Endothelial cell of umbilical vein (primary cell): ENCODE measurements around the gene FBH1.
"Not testable (repeated sequence)": the region's sequence is repeated elsewhere in the genome, so short reads cannot be mapped to it uniquely, and the experiment has no call there.

ENCODE experiments used
- EZH2 ChIP-seq: IDR thresholded peaks from 2 replicates; pipeline ENCODE4 v1.6.1; 2012; ENCODE audit warnings: borderline replicate concordance, low read depth, mild to moderate bottlenecking, moderate library complexity, low read length, inconsistent platforms; ENCODE audit not compliant: severe bottlenecking
- MYC ChIP-seq: IDR thresholded peaks from one replicate; pipeline ENCODE4 v1.6.1; 2011; ENCODE audit warnings: mild to moderate bottlenecking, low read depth, low read length
- POLR2A ChIP-seq: IDR thresholded peaks from 2 replicates; pipeline ENCODE4 v1.6.1; 2012; ENCODE audit warnings: low read depth, mild to moderate bottlenecking, control low read depth, low read length
- TF ChIP-seq, protein P1 (sequence below), 2 donors: IDR thresholded peaks; 1 replicate in 1 of 2; 2 replicates in 1 of 2; pipeline ENCODE4 v1.5.1; 2011; ENCODE audit warnings: low read length in 2 of 2, mild to moderate bottlenecking in 2 of 2, moderate library complexity in 2 of 2, control low read depth in 1 of 2, inconsistent platforms in 1 of 2, low read depth in 1 of 2; ENCODE audit not compliant: insufficient read depth in 1 of 2; ENCODE audit errors: extremely low read depth in 1 of 2

DNA sequence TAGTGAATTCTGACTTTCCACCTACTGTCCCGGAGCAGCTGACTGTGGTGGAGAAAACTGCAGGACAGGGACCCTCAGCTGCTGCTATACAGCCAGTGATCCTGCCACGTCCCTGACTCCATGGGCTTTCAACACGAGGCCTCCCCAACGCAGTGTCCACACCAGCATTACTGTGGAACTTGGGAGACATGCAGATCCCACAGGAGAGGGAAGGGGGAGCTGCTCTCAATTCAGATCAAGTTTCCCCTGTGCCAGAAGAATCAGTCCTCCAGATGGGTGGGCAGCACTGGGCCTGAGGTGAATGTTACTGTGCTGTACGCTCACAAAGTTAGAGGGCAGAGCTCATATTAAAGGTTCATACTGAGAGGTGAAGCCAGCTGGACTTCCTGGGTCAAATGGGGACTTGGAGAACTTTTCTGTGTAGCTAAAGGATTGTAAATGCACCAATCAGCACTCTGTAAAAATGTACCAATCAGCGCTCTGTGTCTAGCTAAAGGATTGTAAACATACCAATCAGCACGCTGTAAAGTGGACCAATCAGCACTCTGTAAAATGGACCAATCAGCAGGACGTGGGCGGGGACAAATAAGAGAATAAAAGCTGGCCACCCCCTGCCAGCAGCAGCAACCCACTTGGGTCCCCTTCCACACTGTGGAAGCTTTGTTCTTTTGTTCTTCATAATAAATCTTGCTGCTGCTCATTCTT, 26.9 kb upstream of the FBH1 start:
- TF ChIP-seq EZH2, POLR2A, MYC: not testable (repeated sequence)
- TF ChIP-seq, protein P1, sequence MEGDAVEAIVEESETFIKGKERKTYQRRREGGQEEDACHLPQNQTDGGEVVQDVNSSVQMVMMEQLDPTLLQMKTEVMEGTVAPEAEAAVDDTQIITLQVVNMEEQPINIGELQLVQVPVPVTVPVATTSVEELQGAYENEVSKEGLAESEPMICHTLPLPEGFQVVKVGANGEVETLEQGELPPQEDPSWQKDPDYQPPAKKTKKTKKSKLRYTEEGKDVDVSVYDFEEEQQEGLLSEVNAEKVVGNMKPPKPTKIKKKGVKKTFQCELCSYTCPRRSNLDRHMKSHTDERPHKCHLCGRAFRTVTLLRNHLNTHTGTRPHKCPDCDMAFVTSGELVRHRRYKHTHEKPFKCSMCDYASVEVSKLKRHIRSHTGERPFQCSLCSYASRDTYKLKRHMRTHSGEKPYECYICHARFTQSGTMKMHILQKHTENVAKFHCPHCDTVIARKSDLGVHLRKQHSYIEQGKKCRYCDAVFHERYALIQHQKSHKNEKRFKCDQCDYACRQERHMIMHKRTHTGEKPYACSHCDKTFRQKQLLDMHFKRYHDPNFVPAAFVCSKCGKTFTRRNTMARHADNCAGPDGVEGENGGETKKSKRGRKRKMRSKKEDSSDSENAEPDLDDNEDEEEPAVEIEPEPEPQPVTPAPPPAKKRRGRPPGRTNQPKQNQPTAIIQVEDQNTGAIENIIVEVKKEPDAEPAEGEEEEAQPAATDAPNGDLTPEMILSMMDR (IDR thresholded peaks at IDR 0.05; ENCODE audit: extremely low read depth in 1 of 2, insufficient read depth in 1 of 2, low read depth in 1 of 2, low read length in 2 of 2), result not testable (repeated sequence)
